ENCODE data around the gene EIF2B5.

Gene EIF2B5

GRCh38 chr3:184189421-184189820, 54.3 kb downstream of the EIF2B5 start:
- Mint-ChIP-seq H3K9me3 (ENCODE audit: low read depth) (no peaks in the 10 kb centered on the region), H3K36me3 (peaks cover 7% of the 10 kb centered on the region), H3K4me3 (no peak overlapping the region)

DNA sequence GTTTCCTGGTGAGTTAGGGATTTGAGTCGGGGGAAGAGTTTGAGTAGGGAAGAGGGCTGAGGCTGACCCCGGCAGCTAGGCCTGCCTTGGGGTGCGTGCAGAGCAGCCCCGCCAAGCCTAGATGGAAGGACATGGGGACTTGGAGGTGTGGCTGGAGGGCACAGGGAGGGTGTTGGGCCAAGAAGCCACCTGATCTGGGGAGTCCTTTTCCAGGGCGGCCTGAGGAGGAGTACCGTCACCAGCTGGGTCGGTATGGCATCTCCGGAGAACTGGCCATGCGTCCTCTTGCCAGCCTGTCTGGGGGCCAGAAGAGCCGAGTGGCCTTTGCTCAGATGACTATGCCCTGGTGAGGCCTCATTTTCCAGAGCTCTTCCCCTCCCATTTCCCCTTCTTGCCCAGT, 57.7 kb downstream of the EIF2B5 start:
- no peak overlapping the region for H3K4me3 Mint-ChIP-seq
- no peaks in the 10 kb centered on the region for H3K27me3 Mint-ChIP-seq
- no peaks in the 10 kb centered on the region for H3K9me3 Mint-ChIP-seq (ENCODE audit: low read depth)
- no peak overlapping the region for H3K27ac Mint-ChIP-seq
- peaks cover 12% of the 10 kb centered on the region for H3K4me1 Mint-ChIP-seq (ENCODE audit: low read depth)
- peaks cover 5% of the 10 kb centered on the region for H3K36me3 Mint-ChIP-seq

More at GRCh38 chr3:184189421-184189820, 54.3 kb downstream of the EIF2B5 start:
- no peak overlapping the region for H3K27ac Mint-ChIP-seq
- H3K27me3 Mint-ChIP-seq: no peaks in the 10 kb centered on the region
- peaks cover 35% of the 10 kb centered on the region for H3K4me1 Mint-ChIP-seq (ENCODE audit: low read depth)

GRCh38 chr3:184193991-184194539, 58.9 kb downstream of the EIF2B5 start:
- Mint-ChIP-seq H3K36me3 (peaks cover 5% of the 10 kb centered on the region), H3K27ac (no peak overlapping the region)

More at GRCh38 chr3:184193991-184194539, 58.9 kb downstream of the EIF2B5 start:
- H3K27me3 Mint-ChIP-seq: no peaks in the 10 kb centered on the region
- no peaks in the 10 kb centered on the region for H3K9me3 Mint-ChIP-seq (ENCODE audit: low read depth)
- peaks cover 6% of the 10 kb centered on the region for H3K4me1 Mint-ChIP-seq (ENCODE audit: low read depth)
- no peak overlapping the region for H3K4me3 Mint-ChIP-seq
